ENCODE measurements around the gene PSMD6.

Gene PSMD6

DNA sequence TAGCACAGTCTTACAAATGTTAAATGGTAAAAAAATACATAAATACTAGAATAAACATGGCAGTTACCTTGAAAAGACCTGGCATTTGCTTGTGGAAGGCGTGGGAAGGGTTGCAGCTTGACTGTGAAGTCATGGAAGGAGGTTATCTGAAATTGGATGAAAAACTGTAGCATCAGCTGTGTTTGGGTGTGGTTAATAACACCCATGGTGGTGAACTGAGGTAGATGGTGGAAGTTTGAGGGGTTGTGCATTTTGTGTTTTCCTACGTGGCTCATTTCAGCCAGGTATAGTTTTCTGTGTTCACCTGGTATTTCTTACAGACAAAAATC is 46.5 kb downstream of the PSMD6 start:
- no peak for DNase-seq (ENCODE audit: low read depth)

DNA sequence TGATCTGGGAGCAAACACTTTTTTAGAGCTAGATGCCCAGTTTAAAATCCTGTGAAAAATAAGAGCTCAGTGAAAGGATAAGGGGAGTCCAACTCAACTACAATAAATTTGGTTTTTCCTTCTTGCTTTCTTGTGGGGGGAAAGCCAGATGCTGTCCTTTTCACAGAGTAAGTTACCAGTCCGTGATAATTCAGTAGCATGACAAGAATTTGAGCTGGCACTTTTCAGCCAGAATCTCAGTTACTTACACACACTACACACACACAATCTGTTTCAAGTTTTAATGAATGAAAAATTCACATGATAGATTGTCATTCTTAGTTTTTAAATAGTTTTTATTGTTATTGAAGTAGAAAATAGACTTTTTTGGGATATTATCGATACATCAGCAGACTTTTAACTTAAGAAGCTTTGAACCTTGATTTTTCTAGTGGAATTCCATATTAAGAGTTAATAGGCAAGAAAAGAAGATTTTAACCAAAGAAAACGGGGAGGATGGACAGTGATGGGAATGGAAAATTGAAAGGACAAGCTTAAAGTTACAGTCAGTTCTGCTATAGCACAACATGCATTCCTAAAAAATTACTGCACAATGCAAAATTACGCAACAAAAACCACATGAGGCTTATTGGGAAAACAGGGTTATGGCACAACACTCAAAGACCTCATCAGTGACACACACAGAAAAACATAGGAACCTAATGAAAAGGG is 47.0 kb downstream of the PSMD6 start:
- no peak for DNase-seq (ENCODE audit: low read depth)

DNA sequence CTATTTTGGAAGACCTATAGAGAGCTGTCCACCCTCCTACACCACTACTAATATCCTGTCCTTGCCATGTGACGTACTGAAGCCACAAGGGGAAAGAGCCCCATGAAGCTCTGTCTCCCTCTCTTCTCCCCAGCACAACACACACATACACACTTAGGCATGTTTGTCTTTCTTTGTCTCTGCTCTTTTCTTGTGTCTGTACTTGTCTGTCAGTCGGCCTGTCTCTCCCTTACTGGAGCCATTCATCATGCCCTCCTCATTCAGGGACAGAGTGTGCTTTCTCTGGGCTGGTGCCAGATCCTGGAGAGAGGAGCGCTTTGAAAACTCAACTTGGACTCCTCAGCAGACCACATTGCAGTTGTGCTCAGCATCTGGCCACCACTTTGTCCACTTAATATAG is 47.6 kb downstream of the PSMD6 start:
- no peak for DNase-seq (ENCODE audit: low read depth)

DNA sequence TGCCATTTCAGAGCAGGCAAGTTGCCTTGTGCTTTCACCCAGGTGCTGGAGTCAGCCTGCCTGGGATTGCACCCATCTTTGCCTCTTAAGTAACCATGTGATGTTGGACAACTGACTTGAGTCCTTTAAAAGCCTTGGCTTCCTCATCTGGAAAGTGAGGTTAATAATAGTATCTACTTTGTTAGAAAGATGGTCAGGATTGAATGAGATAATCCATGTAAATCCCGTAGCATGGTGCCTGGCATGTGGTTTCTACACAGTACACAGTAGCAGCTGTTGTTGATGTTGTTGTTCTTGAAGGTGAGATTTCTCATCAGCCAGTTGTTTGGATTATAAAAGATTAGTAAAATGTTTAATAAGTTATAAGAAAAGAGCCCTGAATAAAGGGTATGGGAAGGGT is 48.8 kb downstream of the PSMD6 start:
- no peak for DNase-seq (ENCODE audit: low read depth)

DNA sequence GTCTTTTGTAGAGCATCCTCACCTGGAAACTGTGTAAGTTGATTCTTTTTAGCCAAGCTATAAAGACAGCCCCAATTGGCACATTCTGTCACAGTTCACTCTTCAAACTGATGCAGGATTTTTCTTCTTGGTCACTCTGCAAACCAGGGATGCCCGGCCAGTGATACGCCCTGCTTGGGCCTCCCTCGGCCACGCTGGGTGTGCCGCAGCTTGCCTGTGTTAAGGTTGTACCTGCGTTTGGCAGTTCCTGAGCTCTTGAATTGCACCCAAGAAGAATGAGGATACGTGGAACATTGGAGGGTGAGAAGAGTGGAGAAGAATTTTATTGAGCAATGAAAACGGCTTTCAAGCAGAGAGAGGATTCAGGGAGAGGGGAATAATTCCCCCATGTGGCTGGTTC is 49.9 kb downstream of the PSMD6 start:
- DNase-seq (ENCODE audit: low read depth): no peak

DNA sequence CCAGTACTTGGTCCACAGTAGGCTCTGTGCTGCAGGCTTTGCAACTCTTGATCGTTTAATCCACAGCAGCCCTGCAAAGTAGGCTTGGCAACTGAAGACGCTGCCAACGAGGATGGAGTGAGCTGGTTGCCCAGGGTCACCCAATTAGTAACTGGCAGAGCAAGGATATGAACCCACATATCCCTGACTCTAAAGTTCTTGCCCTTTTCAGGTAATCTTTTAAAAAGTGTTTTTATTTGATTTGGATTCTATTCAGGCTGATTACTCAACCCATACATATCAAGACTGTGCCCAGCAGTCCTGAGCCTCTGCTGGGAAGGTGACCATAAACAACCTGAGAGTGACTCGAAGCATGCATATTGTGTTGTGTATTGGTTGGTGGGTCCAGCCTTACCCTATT is 50.3 kb downstream of the PSMD6 start:
- no peak for DNase-seq (ENCODE audit: low read depth)

DNA sequence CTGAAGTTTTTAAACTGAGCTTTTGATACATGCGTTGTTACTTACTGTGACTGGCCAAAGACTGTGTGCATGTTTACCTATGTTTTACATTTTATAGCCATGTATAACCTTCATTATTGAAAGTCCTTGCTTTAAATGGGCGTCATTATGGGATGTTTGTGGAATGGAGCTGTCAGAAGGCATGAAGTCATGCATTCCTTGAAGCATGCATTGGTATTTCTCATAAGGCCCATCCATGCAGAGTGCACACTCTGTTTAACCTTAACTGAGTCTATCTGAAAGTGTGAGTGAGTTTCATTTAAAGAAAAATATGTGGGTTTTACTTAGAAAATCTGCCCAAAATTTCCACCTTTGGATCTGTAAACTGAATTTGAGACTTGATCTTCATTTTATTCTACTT is 51.1 kb downstream of the PSMD6 start:
- DNase-seq (ENCODE audit: low read depth): no peak

GRCh38 chr3:63970631-63971475 is 52.4 kb downstream of the PSMD6 start:
- no peak for DNase-seq (ENCODE audit: low read depth)

GRCh38 chr3:63969876-63970275 is 53.4 kb downstream of the PSMD6 start:
- DNase-seq (ENCODE audit: low read depth): no peak

GRCh38 chr3:63968612-63969350 is 54.5 kb downstream of the PSMD6 start:
- DNase-seq (ENCODE audit: low read depth): no peak

DNA sequence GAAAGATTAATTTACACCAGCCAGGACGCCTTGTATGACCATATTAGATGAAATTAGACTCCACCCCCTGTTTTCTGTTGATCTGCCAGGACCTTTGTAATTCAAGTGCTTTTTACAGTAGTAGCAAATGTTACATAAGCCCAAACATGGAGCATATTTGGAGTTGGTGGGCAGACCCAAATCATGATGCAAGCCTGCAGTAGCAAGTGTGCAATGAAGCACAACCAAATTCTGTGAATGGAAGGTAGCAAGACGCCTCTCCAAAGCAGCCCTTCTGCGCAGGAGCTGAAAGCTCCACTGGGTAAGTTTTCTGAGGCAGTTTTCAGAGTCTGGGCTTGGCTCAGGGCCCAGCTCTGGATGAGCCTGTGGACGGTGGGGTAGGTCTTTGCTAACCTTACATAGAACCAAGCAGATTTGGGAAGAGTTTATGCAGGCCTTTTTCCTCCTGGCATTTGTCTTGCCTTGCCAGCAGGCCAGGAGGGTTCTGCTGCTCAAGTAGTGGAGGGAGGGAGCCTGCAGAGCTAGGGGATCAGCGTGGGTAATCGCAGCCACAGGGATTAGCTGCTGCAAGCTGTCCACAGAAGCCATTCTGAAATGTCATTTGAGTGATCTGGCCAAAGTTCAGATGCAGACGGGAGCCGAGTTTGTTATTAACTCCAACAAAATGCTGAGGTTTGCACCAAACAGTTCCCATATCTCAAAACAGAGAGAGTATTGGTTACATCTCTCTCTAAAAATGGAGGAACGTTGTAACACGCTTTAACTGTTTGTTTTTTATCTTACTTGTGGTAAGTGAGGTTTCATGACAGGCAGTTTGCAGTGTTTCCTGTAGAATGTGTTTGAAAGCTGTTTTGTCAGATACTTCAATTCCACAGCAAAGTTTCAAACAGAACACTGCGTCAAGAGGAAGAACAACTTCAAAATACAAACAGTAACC is 55.4 kb downstream of the PSMD6 start:
- peak; percentile 20 for DNase-seq (ENCODE audit: low read depth)

GRCh38 chr3:63966871-63967270 is 56.4 kb downstream of the PSMD6 start:
- DNase-seq (ENCODE audit: low read depth): no peak

DNA sequence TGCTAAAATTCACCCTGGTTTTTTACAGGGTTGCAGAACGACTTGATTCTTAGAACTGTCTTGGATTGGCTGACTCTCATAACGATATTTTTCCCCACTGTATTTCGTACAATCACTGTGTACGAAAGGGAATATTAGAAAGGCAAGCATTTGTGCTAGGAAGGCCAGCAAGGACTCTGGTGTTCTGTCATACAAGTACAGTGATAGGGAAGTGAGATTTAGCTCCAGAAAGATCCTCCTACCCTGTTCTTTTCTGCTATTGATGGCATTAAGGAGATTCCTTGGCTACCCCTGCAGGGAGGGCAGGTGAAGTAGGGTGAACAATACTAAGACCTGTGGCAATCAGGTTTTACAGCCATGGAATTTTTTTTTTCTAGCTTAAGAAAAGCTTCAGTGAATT is 57.3 kb downstream of the PSMD6 start:
- no peak for DNase-seq (ENCODE audit: low read depth)

DNA sequence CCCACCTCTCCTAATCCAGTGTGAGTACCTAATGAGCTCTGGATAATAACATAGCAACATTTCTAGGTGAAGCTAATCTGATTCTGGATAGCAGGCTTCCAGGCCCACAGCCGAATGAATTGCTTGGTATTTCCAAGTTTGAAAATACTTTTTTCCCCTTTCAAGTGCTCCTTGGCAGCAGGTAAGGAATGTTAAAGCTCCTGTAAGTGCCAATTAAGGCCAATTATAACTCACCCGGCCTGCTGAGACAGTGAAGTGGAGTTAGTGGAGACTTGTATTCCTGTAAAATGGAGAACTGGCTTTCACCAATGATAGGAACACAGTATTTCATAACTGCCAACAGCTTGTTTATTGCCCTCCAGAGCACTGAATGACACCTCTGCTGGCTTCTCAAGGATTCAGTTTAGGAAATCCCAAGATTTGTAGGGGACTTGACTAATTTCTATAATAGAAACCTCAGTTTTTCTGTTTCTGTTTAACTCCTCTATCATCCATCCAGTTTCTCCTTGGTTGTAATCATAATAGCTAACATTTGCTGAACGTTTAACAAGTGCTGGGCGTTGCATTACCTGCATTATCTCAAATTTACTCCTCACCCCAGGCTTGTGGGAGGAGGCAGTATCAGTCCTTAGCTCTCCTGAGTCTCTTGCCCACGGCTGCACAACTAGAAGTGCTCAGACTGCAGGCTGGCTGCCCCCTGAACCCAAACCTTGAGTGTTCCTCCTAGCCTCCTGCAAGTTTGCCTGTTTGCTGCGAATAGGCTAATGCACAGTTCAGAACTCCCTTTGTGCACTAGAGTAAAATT is 58.4 kb downstream of the PSMD6 start:
- no peak for DNase-seq (ENCODE audit: low read depth)

DNA sequence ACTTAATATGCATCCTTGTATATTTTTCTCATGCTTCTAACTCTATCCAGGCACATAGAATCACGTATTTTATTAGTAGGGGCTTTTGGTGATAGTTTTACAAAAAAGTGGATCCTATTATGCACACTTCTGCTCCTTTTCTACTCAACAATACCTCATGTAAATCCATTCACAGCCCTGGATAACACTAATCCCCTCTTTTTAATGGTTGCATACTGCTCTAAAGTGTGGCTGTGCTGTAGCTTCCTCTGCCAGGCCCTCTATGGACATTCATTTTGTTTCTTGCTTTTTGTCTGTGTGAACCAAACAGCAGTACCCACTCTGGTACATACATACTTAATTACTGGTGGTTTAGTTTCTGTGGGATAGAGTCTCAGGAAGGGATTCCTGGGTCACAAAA is 59.8 kb downstream of the PSMD6 start:
- DNase-seq (ENCODE audit: low read depth): no peak

DNA sequence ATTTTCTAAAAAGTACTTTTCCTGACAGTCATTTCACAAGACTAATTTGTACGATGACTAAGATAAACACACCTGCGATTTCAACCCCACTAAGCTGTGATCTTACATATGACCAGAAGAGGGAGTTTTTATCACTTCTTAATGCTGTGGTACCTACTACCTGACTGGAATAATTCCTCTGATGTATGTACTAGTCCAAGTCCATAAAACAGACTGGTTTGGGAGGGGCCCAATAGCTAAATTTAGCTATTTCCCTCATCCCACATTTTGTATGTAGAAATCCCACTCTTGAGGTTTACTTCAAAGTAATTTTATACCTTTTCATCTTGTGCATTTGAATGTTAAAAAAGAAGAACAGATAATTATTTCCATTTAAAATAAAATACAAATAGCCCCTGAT is 61.4 kb downstream of the PSMD6 start:
- DNase-seq (ENCODE audit: low read depth): no peak

Measured in activated T-helper 1 cell treated with Interleukin-2 at 50 U/mL for 16 hours (primary cell).